ENCODE data around the gene SCRN3. TPM values are rescaled to one million over a fixed set of nuclear protein-coding genes. Genes with fewer than 3 reads are reported as not detected.
"Not testable (repeated sequence)": the region's sequence is repeated elsewhere in the genome, so short reads cannot be mapped to it uniquely, and the experiment has no call there.

SCRN3 gene
- 16.7 TPM for polyA plus RNA-seq (2013, experiment 1 of 2)
- 21.1 TPM for polyA plus RNA-seq (2013, experiment 2 of 2)

DNA sequence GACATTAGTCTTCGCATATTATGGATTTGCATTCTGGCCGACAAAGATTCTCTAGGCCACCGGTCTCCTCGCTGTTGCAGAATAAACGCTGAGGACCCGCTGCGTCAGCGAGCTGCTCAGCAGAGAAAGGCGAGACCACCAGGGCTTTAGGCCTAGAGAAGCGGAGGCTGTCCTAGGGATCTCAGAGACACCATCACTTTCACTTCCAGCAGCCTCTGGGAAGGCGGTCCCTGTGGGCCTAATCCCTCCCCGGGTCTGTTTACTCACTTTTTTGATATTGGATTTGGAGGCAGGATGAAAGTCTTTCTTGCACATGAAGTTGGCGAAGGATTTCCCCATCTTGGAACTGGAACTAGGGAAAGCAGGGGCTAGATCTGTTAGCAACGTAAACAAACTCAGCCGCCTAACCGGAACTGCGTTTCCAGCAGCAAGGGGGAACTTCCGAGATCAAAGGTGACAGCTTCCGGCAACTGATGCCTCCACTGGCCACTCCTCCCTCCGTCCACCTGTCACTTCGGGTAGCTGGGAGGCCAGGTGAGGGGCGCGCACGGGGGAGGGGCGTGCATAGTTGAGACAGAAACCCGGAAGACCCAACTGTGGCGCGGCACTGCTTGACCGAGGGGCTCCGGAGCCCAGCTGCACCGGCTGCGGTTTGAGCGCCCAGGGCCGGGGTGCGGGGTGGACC, at the start of gene SCRN3:
SCRN3 (plus strand) TSS at position 447 of the 685 bp plus-strand sequence. CDS start 2,554 bp downstream, outside the sequence.
- Histone ChIP-seq H3K4me3 (ENCODE audit: extremely low read depth, insufficient read depth, low read length, poor library complexity, severe bottlenecking) (peak within 1 kb of the TSS; percentile 89), H3K9me3 (ENCODE audit: control insufficient read depth, low read length) (no peaks in the 10 kb centered on the region), H3K36me3 (ENCODE audit: control insufficient read depth, insufficient read depth, low read length) (peaks cover 12% of the 10 kb centered on the region), H3K4me1 (ENCODE audit: control insufficient read depth, insufficient read depth, low read length, poor library complexity, severe bottlenecking) (no peaks in the 10 kb centered on the region), H3K27ac (ENCODE audit: low read depth, low read length, severe bottlenecking) (peak within 1 kb of the TSS; percentile 85)
- WGBS, 2 experiments (ENCODE audit: insufficient coverage in 2 of 2): 1 to 2% methylated on average over 22 to 25 of the region's 35 CpGs

DNA sequence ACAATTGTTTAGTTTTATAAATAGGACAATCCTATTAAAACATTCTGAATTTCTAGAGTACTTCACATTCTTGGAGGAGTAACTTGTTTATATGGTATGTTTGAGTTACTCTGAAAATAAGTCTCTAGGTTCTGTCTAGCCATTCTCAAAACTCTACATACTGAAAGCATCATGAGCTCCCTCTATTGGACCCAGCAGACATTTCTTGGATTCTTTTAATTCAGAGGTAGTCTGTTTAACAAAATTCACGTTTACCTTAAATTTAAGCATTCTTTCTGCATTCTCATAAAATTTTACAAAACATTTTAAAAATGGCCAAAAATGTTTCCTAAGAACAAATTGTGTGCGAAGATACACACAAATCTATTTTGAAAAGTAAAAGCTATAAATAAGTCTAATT, 45.5 kb upstream of the SCRN3 start:
- Histone ChIP-seq H3K4me3 (ENCODE audit: extremely low read depth, insufficient read depth, low read length, poor library complexity, severe bottlenecking) (no peak overlapping the region), H3K36me3 (ENCODE audit: control insufficient read depth, insufficient read depth, low read length) (peaks cover 16% of the 10 kb centered on the region), H3K9me3 (ENCODE audit: control insufficient read depth, low read length) (no peaks in the 10 kb centered on the region), H3K27ac (ENCODE audit: low read depth, low read length, severe bottlenecking) (no peak overlapping the region), H3K4me1 (ENCODE audit: control insufficient read depth, insufficient read depth, low read length, poor library complexity, severe bottlenecking) (no peaks in the 10 kb centered on the region)
- WGBS, 2 experiments (ENCODE audit: insufficient coverage in 2 of 2): 100% methylated on average over 1 of the region's 2 CpGs; no CpG with 5 or more reads in 1 of the 2 experiments

DNA sequence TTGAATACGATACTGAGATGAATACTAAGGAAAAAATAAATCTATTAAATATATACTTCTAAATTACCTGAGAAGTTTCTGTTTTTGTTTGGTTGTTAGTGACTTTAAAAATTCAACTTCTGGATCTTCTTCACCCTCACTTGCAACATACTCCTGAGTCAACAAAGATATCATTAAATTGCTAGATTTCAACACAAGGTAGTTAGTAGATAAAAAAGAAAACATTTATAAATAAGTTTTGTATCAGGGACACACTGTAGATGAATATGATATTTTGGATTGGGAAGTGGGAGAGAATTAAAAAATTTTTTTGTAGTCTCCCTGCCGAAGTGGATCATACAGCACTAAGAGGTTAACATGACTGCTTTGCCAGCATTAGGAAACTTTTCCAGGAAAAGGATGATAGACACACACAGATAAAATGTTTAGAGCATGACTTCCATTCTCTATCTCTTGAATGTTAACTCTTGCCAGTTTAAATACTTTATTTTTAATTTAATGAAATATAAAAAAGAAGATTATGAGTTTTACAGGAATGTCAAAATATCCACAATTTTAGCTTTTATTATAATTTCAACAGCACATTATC, 44.8 kb upstream of the SCRN3 start:
- H3K4me1 ChIP-seq (ENCODE audit: control insufficient read depth, insufficient read depth, low read length, poor library complexity, severe bottlenecking): no peaks in the 10 kb centered on the region
- H3K4me3 ChIP-seq (ENCODE audit: extremely low read depth, insufficient read depth, low read length, poor library complexity, severe bottlenecking): no peak overlapping the region
- peaks cover 16% of the 10 kb centered on the region for H3K36me3 ChIP-seq (ENCODE audit: control insufficient read depth, insufficient read depth, low read length)
- no peaks in the 10 kb centered on the region for H3K9me3 ChIP-seq (ENCODE audit: control insufficient read depth, low read length)
- no peak overlapping the region for H3K27ac ChIP-seq (ENCODE audit: low read depth, low read length, severe bottlenecking)
- WGBS, 2 experiments (ENCODE audit: insufficient coverage in 2 of 2): 80 to 100% methylated on average over 1 of the region's 2 CpGs

GRCh38 chr2:174353004-174353403, 42.5 kb upstream of the SCRN3 start:
- H3K27ac ChIP-seq (ENCODE audit: low read depth, low read length, severe bottlenecking): no peak overlapping the region
- no peak overlapping the region for H3K4me3 ChIP-seq (ENCODE audit: extremely low read depth, insufficient read depth, low read length, poor library complexity, severe bottlenecking)
- WGBS, 2 experiments (ENCODE audit: insufficient coverage in 2 of 2): no CpG with 5 or more reads among the region's 1 CpG
- H3K4me1 ChIP-seq (ENCODE audit: control insufficient read depth, insufficient read depth, low read length, poor library complexity, severe bottlenecking): no peaks in the 10 kb centered on the region
- no peaks in the 10 kb centered on the region for H3K9me3 ChIP-seq (ENCODE audit: control insufficient read depth, low read length)
- H3K36me3 ChIP-seq (ENCODE audit: control insufficient read depth, insufficient read depth, low read length): peaks cover 9% of the 10 kb centered on the region

DNA sequence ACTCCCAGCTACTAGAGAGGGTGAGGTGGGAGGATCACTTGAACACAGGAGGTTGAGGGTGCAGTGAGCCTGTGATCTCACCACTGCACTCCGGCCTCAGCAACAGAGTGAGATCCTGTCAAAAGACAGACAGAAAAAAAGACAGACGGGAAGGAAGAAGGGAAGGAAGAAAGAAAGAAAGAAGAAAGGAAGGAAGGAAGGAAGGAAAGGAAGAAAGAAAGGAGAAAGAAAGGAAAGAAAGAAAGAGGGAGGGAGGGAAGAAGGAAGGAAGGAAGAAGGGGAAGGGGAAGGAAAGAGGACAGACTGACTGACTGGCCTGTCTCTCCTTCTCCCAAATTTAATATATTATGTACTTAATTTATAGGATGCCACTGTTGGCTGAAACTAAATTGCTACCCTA, 39.2 kb upstream of the SCRN3 start:
- 91 to 100% methylated on average over 1 to 2 of the region's 2 CpGs for WGBS, 2 experiments (ENCODE audit: insufficient coverage in 2 of 2)
- H3K36me3 ChIP-seq (ENCODE audit: control insufficient read depth, insufficient read depth, low read length): peaks cover 7% of the 10 kb centered on the region
- H3K9me3 ChIP-seq (ENCODE audit: control insufficient read depth, low read length): no peaks in the 10 kb centered on the region

DNA sequence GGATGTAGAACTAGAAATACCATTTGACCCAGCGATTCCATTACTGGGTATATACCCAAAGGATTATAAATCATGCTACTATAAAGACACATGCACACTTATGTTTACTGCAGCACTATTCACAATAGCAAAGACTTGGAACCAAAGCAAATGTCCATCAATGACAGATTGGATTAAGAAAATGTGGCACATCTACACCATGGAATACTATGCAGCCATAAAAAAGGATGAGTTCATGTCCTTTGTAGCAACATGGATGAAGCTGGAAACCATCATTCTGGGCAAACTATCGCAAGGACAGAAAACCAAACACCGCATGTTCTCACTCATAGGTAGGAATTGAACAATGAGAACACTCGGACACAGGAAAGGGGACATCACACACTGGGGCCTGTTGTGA, 35.9 kb upstream of the SCRN3 start:
- H3K4me3 ChIP-seq (ENCODE audit: extremely low read depth, insufficient read depth, low read length, poor library complexity, severe bottlenecking); H3K27ac ChIP-seq (ENCODE audit: low read depth, low read length, severe bottlenecking); H3K4me1 ChIP-seq (ENCODE audit: control insufficient read depth, insufficient read depth, low read length, poor library complexity, severe bottlenecking): not testable (repeated sequence)
- peaks cover 14% of the 10 kb centered on the region for H3K9me3 ChIP-seq (ENCODE audit: control insufficient read depth, low read length)
- H3K36me3 ChIP-seq (ENCODE audit: control insufficient read depth, insufficient read depth, low read length): peaks cover 27% of the 10 kb centered on the region
- WGBS, 2 experiments (ENCODE audit: insufficient coverage in 2 of 2): 91% methylated on average over 3 of the region's 4 CpGs; no CpG with 5 or more reads in 1 of the 2 experiments

More for the DNA sequence above, 39.2 kb upstream of the SCRN3 start:
- no peak overlapping the region for H3K4me3 ChIP-seq (ENCODE audit: extremely low read depth, insufficient read depth, low read length, poor library complexity, severe bottlenecking)
- no peak overlapping the region for H3K27ac ChIP-seq (ENCODE audit: low read depth, low read length, severe bottlenecking)
- no peaks in the 10 kb centered on the region for H3K4me1 ChIP-seq (ENCODE audit: control insufficient read depth, insufficient read depth, low read length, poor library complexity, severe bottlenecking)

DNA sequence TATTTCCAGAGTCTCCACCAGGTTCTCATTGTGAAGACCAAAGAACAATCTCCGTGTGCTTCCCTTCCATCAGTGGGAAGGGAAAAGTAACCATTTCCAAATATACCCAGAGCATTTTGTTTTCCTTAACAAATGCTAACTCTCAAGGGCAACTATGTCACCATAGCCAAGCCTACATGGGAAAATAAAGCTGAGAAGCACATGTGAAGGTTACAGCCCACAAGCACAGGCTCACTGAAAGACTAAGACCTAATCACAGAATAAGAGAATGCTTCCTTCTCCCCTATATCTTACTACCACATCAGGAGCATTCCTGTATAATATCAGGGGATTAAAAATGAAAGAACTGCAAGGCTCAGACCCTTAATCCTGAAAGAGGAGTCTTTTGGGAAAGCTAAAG, 32.6 kb upstream of the SCRN3 start:
- Histone ChIP-seq H3K4me1 (ENCODE audit: control insufficient read depth, insufficient read depth, low read length, poor library complexity, severe bottlenecking) (no peaks in the 10 kb centered on the region), H3K36me3 (ENCODE audit: control insufficient read depth, insufficient read depth, low read length) (peaks cover 52% of the 10 kb centered on the region), H3K9me3 (ENCODE audit: control insufficient read depth, low read length) (peaks cover 26% of the 10 kb centered on the region), H3K27ac (ENCODE audit: low read depth, low read length, severe bottlenecking) (no peak overlapping the region), H3K4me3 (ENCODE audit: extremely low read depth, insufficient read depth, low read length, poor library complexity, severe bottlenecking) (no peak overlapping the region)
- WGBS, 2 experiments (ENCODE audit: insufficient coverage in 2 of 2): no CpG with 5 or more reads among the region's 1 CpG

GRCh38 chr2:174363492-174364225, 31.9 kb upstream of the SCRN3 start:
- Histone ChIP-seq H3K36me3 (ENCODE audit: control insufficient read depth, insufficient read depth, low read length) (peaks cover 51% of the 10 kb centered on the region), H3K9me3 (ENCODE audit: control insufficient read depth, low read length) (peaks cover 26% of the 10 kb centered on the region)
- H3K4me1 ChIP-seq (ENCODE audit: control insufficient read depth, insufficient read depth, low read length, poor library complexity, severe bottlenecking); H3K27ac ChIP-seq (ENCODE audit: low read depth, low read length, severe bottlenecking); H3K4me3 ChIP-seq (ENCODE audit: extremely low read depth, insufficient read depth, low read length, poor library complexity, severe bottlenecking): not testable (repeated sequence)
- 87 to 88% methylated on average over 5 to 6 of the region's 6 CpGs for WGBS, 2 experiments (ENCODE audit: insufficient coverage in 2 of 2)

DNA sequence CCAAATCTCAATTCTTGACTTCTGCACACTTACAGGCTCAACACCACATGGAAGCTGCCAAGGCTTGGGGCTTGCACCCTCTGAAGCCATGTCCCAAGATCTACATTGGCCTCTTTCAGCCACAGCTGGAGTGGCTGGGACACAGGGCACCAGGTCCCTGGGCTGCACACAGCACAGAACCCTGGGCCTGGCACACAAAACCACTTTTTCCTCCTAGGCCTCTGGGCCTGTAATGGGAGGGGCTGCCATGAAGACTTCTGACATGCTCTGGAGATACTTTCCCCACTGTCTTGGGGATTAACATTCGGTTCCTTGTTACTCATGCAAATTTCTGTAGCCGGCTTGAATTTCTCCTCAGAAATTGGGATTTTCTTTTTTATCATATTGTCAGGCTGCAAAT, 30.9 kb upstream of the SCRN3 start:
- Histone ChIP-seq H3K4me3 (ENCODE audit: extremely low read depth, insufficient read depth, low read length, poor library complexity, severe bottlenecking) (no peak overlapping the region), H3K36me3 (ENCODE audit: control insufficient read depth, insufficient read depth, low read length) (peaks cover 48% of the 10 kb centered on the region), H3K27ac (ENCODE audit: low read depth, low read length, severe bottlenecking) (no peak overlapping the region), H3K4me1 (ENCODE audit: control insufficient read depth, insufficient read depth, low read length, poor library complexity, severe bottlenecking) (no peaks in the 10 kb centered on the region), H3K9me3 (ENCODE audit: control insufficient read depth, low read length) (peaks cover 26% of the 10 kb centered on the region)
- WGBS, 2 experiments (ENCODE audit: insufficient coverage in 2 of 2): 100% methylated on average over 1 to 2 of the region's 2 CpGs

GRCh38 chr2:174365571-174365970, 30.0 kb upstream of the SCRN3 start:
- Histone ChIP-seq H3K36me3 (ENCODE audit: control insufficient read depth, insufficient read depth, low read length) (peaks cover 54% of the 10 kb centered on the region), H3K4me3 (ENCODE audit: extremely low read depth, insufficient read depth, low read length, poor library complexity, severe bottlenecking) (no peak overlapping the region), H3K4me1 (ENCODE audit: control insufficient read depth, insufficient read depth, low read length, poor library complexity, severe bottlenecking) (no peaks in the 10 kb centered on the region), H3K9me3 (ENCODE audit: control insufficient read depth, low read length) (peaks cover 26% of the 10 kb centered on the region), H3K27ac (ENCODE audit: low read depth, low read length, severe bottlenecking) (no peak overlapping the region)
- WGBS, 2 experiments (ENCODE audit: insufficient coverage in 2 of 2): 100% methylated on average over 1 of the region's 2 CpGs; no CpG with 5 or more reads in 1 of the 2 experiments
